ENCODE results near the gene ZNF273.
A peak's percentile ranks its signal among the peaks of the same experiment; 100 is the strongest.
"Not testable (repeated sequence)": the region's sequence is repeated elsewhere in the genome, so short reads cannot be mapped to it uniquely, and the experiment has no call there.

ZNF273 gene

DNA sequence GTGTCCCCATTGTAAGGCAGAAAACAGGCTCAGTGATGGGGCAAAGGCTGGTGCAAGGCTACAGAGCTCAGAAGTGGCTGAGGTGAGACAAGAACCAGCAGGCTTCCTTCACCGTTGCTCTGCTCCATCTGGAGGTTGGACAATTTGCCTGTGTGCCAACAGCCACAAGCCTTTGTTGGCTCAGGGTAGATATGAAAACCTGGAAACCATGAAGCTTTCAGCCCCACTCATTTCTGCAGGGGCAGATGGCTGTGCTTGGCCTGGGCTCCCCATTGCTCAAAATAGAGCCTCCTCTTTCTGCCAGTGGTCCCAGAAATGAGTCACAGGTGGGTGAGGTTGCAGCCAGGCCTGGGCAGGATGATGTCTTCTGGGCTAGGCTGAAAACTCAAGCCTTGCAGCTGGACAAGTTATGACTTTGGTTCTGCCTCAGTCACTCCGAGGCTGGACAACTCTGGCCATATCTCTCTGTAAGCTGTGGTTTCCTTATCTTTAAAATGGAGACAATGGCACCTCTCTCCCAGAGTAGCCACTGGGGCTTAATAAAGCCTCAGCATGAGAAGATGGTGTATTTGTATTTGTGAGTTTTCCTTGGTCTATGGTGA, 12.2 kb upstream of the ZNF273 start:
- Histone ChIP-seq H3K36me3 (ENCODE audit: control insufficient read depth, insufficient read depth, low read length) (no peaks in the 10 kb centered on the region), H3K4me3 (ENCODE audit: low read depth, low read length) (no peak overlapping the region), H3K27ac (ENCODE audit: low read depth, low read length) (no peak overlapping the region), H3K4me1 (ENCODE audit: control insufficient read depth, insufficient read depth, low read length) (peaks cover 3% of the 10 kb centered on the region; the same call in 1 of the 2 replicates), H3K27me3 (ENCODE audit: control insufficient read depth, insufficient read depth, low read length) (peaks cover 43% of the 10 kb centered on the region), H3K9me3 (ENCODE audit: control insufficient read depth, insufficient read depth, low read length) (no peaks in the 10 kb centered on the region), H3K9ac (ENCODE audit: low read depth, low read length) (no peak overlapping the region)

DNA sequence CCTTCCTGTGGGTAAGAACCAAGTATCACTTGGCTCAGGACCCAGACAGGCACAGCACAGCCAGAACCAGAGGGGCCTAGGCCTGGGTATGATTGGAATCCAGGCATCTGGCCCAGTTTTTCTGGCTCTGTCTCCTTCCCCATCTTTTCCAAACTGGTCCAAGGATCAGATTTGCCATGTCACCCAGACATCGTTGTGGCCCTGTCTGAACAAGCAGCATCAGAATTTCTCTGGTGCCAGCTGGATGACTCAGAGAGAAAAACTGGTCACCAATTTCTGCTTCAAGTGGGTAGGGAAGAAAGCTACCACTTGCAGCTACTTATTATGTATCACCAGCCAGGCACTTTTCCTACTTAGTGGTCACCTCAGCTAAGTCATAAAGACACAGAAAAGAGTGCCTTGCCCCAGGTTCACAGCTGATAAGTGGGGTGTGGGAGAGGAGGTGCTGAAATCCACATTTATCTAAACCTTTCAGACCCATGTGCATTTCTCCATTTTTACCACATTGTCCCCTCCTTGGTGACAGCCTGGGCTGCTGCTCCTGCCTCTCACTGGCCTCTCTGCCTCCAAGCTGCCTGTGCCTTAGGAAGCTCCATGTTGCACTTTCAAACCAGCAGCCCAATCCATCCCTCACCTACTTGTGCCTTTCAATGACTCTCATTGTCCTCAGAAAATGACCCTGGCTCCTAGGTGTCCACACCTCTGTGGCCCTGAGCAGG, 11.6 kb upstream of the ZNF273 start:
- H3K27me3 ChIP-seq (ENCODE audit: control insufficient read depth, insufficient read depth, low read length), result peaks cover 43% of the 10 kb centered on the region
- not testable (repeated sequence) for H3K4me3 ChIP-seq (ENCODE audit: low read depth, low read length); H3K4me1 ChIP-seq (ENCODE audit: control insufficient read depth, insufficient read depth, low read length); H3K36me3 ChIP-seq (ENCODE audit: control insufficient read depth, insufficient read depth, low read length); H3K9me3 ChIP-seq (ENCODE audit: control insufficient read depth, insufficient read depth, low read length); H3K27ac ChIP-seq (ENCODE audit: low read depth, low read length); H3K9ac ChIP-seq (ENCODE audit: low read depth, low read length)

DNA sequence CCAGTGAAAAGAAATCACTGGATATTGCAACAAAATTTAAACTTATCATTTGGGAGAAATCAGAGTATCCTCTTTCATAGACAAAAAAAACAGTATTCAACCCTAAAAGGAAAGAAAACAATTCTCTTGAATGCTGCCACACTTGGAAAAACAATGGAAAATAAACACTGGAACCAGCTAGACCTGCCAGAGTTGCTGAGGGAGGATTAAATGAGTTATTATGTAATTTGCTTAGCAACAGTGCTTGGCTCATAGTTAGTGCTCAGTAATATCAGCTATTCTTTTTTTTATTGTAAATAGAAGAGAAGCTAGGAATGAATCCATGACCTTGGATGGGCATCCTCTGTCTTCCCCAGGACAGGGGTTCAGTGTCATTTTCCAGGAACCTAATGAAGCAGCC, 11.0 kb upstream of the ZNF273 start:
- Histone ChIP-seq H3K36me3 (ENCODE audit: control insufficient read depth, insufficient read depth, low read length) (no peaks in the 10 kb centered on the region), H3K4me1 (ENCODE audit: control insufficient read depth, insufficient read depth, low read length) (peaks cover 3% of the 10 kb centered on the region; the same call in 1 of the 2 replicates), H3K9me3 (ENCODE audit: control insufficient read depth, insufficient read depth, low read length) (no peaks in the 10 kb centered on the region), H3K4me3 (ENCODE audit: low read depth, low read length) (no peak overlapping the region), H3K9ac (ENCODE audit: low read depth, low read length) (no peak overlapping the region), H3K27ac (ENCODE audit: low read depth, low read length) (no peak overlapping the region), H3K27me3 (ENCODE audit: control insufficient read depth, insufficient read depth, low read length) (peaks cover 43% of the 10 kb centered on the region)

DNA sequence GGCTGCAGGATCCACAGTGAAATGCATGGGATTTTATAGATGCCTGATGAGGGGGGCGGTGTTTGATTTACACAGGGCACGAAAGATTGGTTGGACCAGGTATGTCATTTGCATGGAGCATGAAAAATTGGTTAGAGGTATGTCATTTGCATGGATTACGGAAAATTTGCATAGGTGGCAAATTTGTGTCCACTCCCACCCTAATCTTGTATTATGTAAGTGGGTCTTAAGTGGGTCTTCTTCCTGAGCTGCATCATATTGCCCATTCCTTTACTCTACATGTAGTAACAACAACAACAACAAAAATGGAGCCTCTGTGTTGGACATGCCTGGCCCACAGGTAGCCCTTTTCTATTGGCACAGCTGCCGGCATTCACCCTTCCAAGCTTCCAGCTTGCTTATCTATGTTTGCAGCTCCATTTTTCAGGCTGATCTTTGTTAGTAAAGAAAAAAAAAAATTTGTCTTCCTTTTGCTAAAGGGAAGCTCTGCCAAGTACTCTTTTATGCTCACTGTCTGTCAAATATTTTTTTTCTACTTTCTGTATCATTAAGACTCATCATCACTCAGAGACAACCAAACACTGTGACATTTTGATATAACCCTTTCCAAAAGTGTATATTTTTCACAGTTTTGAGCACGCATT, 10.3 kb upstream of the ZNF273 start:
- H3K27me3 ChIP-seq (ENCODE audit: control insufficient read depth, insufficient read depth, low read length), result peaks cover 43% of the 10 kb centered on the region
- no peak overlapping the region for H3K4me3 ChIP-seq (ENCODE audit: low read depth, low read length)
- no peaks in the 10 kb centered on the region for H3K36me3 ChIP-seq (ENCODE audit: control insufficient read depth, insufficient read depth, low read length)
- peaks cover 3% of the 10 kb centered on the region; the same call in 1 of the 2 replicates for H3K4me1 ChIP-seq (ENCODE audit: control insufficient read depth, insufficient read depth, low read length)
- no peaks in the 10 kb centered on the region for H3K9me3 ChIP-seq (ENCODE audit: control insufficient read depth, insufficient read depth, low read length)
- no peak overlapping the region for H3K27ac ChIP-seq (ENCODE audit: low read depth, low read length)
- no peak overlapping the region for H3K9ac ChIP-seq (ENCODE audit: low read depth, low read length)

DNA sequence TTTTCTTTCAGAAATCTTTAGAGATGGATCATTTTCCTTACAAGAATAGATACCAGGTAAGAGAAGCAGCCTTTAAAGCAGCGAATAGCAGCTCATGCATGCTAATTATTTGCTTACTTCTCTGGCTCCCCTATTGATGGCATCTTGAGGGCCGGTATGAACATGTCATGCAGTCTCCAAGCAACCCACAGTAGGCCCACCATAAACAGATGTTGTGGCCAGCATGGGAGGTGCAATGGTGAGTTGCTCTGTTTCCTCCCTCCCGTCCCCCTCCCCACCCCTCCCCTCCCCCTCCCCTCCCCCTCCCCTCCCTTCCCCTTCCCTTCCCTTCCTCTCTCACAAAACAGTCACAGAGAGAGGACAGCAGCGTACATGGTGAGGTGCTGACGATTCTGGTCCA, 9.7 kb upstream of the ZNF273 start:
- Histone ChIP-seq H3K36me3 (ENCODE audit: control insufficient read depth, insufficient read depth, low read length) (no peaks in the 10 kb centered on the region), H3K4me1 (ENCODE audit: control insufficient read depth, insufficient read depth, low read length) (peaks cover 3% of the 10 kb centered on the region; the same call in 1 of the 2 replicates), H3K27me3 (ENCODE audit: control insufficient read depth, insufficient read depth, low read length) (peaks cover 37% of the 10 kb centered on the region), H3K4me3 (ENCODE audit: low read depth, low read length) (no peak overlapping the region), H3K9me3 (ENCODE audit: control insufficient read depth, insufficient read depth, low read length) (no peaks in the 10 kb centered on the region), H3K27ac (ENCODE audit: low read depth, low read length) (no peak overlapping the region), H3K9ac (ENCODE audit: low read depth, low read length) (no peak overlapping the region)

DNA sequence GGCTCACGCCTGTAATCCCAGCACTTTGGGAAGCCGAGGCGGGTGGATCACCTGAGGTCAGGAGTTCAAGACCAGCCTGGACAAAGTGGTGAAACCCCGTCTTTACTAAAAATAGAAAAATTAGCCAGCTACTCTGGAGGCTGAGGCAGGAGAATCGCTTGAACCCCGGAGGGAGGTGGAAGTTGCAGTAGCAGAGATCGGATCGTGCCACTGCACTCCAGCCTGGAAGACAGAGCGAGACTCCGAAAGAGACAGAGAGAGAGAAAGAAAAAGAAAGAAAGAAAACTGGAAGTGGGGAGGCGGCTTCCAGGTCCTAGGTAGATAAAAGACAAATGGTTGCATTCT, 640 bp upstream of the ZNF273 start:
- Histone ChIP-seq H3K4me1 (ENCODE audit: control insufficient read depth, insufficient read depth, low read length) (peaks cover 35% of the 10 kb centered on the region), H3K4me3 (ENCODE audit: low read depth, low read length) (peak overlapping the region; percentile 100), H3K27ac (ENCODE audit: low read depth, low read length) (peak overlapping the region; percentile 95)
- not testable (repeated sequence) for H3K36me3 ChIP-seq (ENCODE audit: control insufficient read depth, insufficient read depth, low read length); H3K27me3 ChIP-seq (ENCODE audit: control insufficient read depth, insufficient read depth, low read length); H3K9me3 ChIP-seq (ENCODE audit: control insufficient read depth, insufficient read depth, low read length); H3K9ac ChIP-seq (ENCODE audit: low read depth, low read length)

DNA sequence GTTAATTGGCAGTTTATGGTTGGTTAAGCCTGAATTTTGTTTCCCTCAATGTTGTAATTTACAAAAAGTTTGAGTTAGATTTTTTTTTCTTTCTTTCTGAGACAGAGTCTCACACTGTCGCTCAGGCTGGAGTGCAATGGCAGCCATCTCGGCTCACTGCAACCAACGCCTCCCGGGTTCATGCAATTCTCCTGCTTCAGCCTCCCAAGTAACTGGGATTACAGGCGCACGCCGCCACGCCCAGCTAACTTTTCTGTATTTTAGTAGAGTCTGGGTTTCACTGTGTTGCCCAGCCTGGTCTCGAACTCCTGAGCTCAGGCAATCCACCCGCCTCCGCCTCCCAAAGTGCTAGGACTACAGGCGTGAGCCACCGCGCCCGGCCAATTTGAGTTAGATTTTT, 935 bp downstream of the ZNF273 start:
- Histone ChIP-seq H3K9ac (ENCODE audit: low read depth, low read length) (peak overlapping the region; percentile 98), H3K4me1 (ENCODE audit: control insufficient read depth, insufficient read depth, low read length) (peaks cover 35% of the 10 kb centered on the region), H3K27ac (ENCODE audit: low read depth, low read length) (no peak overlapping the region), H3K9me3 (ENCODE audit: control insufficient read depth, insufficient read depth, low read length) (no peaks in the 10 kb centered on the region), H3K36me3 (ENCODE audit: control insufficient read depth, insufficient read depth, low read length) (peaks cover 10% of the 10 kb centered on the region; the same call in 1 of the 2 replicates), H3K27me3 (ENCODE audit: control insufficient read depth, insufficient read depth, low read length) (no peaks in the 10 kb centered on the region), H3K4me3 (ENCODE audit: low read depth, low read length) (peak overlapping the region; percentile 100)

DNA sequence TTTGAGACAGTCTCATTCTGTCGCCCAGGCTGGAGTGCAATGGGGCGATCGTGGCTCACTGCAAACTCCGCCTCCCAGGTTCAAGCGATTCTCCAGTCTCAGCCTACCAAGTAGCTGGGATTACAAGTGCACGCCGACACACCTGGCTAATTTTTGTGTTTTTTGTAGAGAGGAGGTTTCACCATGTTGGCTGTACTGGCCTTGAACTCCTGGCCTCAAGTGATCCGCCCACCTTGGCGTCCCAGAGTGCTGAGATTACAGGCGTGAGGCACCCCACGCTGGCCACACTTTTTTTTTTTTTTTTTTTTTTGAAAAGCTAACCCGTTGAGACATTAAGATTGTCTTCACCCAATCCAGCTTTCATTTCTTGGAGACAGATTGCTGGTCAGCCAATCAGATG, 2.1 kb downstream of the ZNF273 start:
- Histone ChIP-seq H3K9me3 (ENCODE audit: control insufficient read depth, insufficient read depth, low read length) (no peaks in the 10 kb centered on the region), H3K27ac (ENCODE audit: low read depth, low read length) (no peak overlapping the region), H3K4me1 (ENCODE audit: control insufficient read depth, insufficient read depth, low read length) (peaks cover 35% of the 10 kb centered on the region)

DNA sequence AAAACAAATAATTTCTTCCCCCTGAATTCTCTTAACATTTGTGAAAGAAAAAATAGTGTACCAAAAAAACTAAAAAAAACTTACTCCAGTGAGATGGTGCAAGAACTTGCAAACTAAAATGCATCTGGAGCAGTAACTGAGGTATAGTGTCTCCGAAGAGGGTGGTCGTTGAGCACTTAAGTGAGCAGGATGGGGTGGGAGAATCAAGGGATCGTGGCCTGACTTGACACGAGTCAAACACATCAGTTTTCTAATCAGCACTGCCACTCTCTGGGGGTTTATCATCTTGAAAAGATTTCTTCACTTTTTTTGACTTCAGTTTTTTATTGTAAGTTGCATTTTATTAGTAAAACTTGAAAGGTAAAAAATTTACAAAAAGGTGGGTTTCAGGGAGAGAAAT, 2.5 kb downstream of the ZNF273 start:
- Histone ChIP-seq H3K36me3 (ENCODE audit: control insufficient read depth, insufficient read depth, low read length) (peaks cover 10% of the 10 kb centered on the region; the same call in 1 of the 2 replicates), H3K9me3 (ENCODE audit: control insufficient read depth, insufficient read depth, low read length) (no peaks in the 10 kb centered on the region), H3K4me3 (ENCODE audit: low read depth, low read length) (peak overlapping the region; percentile 12; the same call in 1 of the 2 replicates), H3K9ac (ENCODE audit: low read depth, low read length) (no peak overlapping the region), H3K27ac (ENCODE audit: low read depth, low read length) (no peak overlapping the region), H3K27me3 (ENCODE audit: control insufficient read depth, insufficient read depth, low read length) (no peaks in the 10 kb centered on the region), H3K4me1 (ENCODE audit: control insufficient read depth, insufficient read depth, low read length) (peaks cover 35% of the 10 kb centered on the region)

More for the DNA sequence above, 2.1 kb downstream of the ZNF273 start:
- H3K36me3 ChIP-seq (ENCODE audit: control insufficient read depth, insufficient read depth, low read length), result peaks cover 10% of the 10 kb centered on the region; the same call in 1 of the 2 replicates
- no peaks in the 10 kb centered on the region for H3K27me3 ChIP-seq (ENCODE audit: control insufficient read depth, insufficient read depth, low read length)
- H3K4me3 ChIP-seq (ENCODE audit: low read depth, low read length), result peak overlapping the region; percentile 12; the same call in 1 of the 2 replicates
- no peak overlapping the region for H3K9ac ChIP-seq (ENCODE audit: low read depth, low read length)

DNA sequence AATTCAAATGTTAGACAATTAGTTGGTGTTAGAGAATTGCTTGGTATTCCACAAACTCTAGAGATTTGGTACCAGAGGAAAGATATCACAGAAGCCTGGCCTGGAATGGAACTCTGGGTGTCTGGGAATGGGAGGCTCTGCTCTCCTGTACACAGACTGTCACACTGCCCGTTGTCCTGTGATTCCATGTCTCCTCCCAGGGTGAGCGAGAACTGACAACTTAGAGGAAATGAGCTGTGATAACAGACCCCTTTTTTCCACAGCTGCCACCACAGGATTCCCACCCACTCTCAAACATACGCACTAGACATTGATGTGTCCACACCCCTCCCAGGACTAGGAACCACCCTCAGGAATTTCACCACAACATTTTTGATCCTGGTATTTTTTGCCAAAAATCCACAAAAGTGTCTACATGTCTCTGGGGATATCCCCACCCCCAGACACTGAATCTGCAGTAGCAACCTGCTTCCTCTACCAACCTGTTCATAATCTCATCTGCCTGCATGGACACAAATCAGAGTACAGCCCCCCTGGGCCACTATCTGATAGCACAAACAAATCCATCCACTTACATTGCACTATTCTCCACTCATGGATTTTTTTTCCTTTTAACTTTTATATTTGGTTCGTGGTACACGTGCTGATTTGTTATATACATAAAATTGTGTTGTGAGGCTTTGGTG, 4.7 kb downstream of the ZNF273 start:
- Histone ChIP-seq H3K4me1 (ENCODE audit: control insufficient read depth, insufficient read depth, low read length) (peaks cover 31% of the 10 kb centered on the region), H3K9ac (ENCODE audit: low read depth, low read length) (no peak overlapping the region), H3K27me3 (ENCODE audit: control insufficient read depth, insufficient read depth, low read length) (no peaks in the 10 kb centered on the region), H3K27ac (ENCODE audit: low read depth, low read length) (no peak overlapping the region), H3K9me3 (ENCODE audit: control insufficient read depth, insufficient read depth, low read length) (no peaks in the 10 kb centered on the region), H3K36me3 (ENCODE audit: control insufficient read depth, insufficient read depth, low read length) (peaks cover 10% of the 10 kb centered on the region; the same call in 1 of the 2 replicates), H3K4me3 (ENCODE audit: low read depth, low read length) (no peak overlapping the region)

Data from HUES48 (cell line).